DLD1 (cell line): ENCODE measurements around the gene SULT1C4.
"Not testable (repeated sequence)": the region's sequence is repeated elsewhere in the genome, so short reads cannot be mapped to it uniquely, and the experiment has no call there.

Experiments used
- in situ Hi-C: cut with HindIII; loops from 2 replicates; pipeline ENCODE4 v1.10.0; 2017; ENCODE audit warnings: low sequenced_read_pairs

Gene SULT1C4

GRCh38 chr2:108412995-108413710, 35.4 kb downstream of the SULT1C4 start:
- in situ Hi-C loops: no loop called here

GRCh38 chr2:108413711-108414095, 35.9 kb downstream of the SULT1C4 start:
- in situ Hi-C loops: no loop called here

DNA sequence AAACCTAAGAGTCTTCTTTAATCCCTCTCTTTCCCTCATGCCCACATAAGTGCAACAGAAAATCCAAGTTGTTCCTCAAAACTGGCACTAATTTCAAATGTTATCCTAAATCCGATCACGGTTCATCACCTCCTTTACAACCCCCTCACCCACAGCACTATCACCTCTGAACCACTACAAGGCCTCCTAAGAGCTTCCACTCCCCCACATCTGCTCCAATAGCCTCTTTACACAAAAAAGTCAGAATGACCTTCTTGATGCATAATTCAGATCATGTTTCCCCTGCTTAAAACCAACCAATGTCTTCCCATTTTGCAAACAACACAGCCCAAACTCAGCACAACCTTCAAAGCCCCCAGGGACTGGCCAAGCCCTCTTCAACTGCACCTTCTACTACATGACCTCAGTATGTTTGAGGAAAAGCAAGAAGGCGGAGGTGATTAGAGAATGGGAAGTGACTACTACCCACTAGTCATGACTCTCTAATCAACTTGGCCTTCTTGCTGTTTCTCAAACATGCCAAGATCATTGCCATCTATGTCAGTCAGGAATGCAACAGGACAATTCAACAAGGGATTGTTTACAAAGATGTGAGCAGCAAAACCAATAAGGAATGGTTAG, 36.6 kb downstream of the SULT1C4 start:
- in situ Hi-C loops: no loop called here

DNA sequence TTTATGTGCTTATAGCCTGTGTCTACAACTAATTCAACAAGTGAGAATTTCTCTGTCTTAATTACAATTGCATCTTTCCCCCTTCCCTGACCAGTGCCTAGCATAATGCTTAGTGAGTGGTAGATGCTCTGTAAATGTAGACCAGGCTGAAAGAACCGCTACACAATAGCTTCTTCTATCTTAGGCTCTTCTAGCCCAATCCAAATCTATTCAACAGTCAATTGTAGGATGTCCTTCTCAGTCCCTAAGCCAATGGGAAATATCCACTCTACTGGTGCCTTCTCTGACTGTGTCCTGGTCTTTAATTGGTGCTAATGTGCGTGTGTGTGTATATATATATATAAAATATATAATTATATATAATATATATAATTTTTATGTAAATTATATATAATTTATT, 37.2 kb downstream of the SULT1C4 start:
- in situ Hi-C loops: no loop called here

- in situ Hi-C loops: no loop called here
Observed at GRCh38 chr2:108417254-108417653, 39.5 kb downstream of the SULT1C4 start.

- in situ Hi-C loops: no loop called here
Observed at GRCh38 chr2:108418416-108418815, 40.7 kb downstream of the SULT1C4 start.

DNA sequence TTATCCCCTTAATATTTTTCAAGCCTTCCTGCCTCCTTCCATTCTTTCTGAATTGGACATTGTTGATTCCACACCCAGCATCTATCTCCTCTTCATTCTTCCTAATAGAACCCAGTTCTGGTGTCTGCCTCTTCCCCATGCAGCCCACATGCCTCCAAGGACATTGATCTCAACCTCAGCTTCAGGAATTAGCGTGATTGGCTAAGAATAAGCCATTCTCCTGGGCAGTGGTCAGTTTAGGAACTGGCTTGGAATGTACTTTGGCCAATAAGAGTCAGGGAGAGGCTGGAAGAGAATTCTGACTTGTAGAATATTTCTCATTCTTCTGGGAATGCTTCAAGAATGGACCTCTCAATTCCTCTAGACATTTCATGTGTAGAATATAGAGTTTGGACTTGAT, 45.3 kb downstream of the SULT1C4 start:
- in situ Hi-C loops: no loop called here

DNA sequence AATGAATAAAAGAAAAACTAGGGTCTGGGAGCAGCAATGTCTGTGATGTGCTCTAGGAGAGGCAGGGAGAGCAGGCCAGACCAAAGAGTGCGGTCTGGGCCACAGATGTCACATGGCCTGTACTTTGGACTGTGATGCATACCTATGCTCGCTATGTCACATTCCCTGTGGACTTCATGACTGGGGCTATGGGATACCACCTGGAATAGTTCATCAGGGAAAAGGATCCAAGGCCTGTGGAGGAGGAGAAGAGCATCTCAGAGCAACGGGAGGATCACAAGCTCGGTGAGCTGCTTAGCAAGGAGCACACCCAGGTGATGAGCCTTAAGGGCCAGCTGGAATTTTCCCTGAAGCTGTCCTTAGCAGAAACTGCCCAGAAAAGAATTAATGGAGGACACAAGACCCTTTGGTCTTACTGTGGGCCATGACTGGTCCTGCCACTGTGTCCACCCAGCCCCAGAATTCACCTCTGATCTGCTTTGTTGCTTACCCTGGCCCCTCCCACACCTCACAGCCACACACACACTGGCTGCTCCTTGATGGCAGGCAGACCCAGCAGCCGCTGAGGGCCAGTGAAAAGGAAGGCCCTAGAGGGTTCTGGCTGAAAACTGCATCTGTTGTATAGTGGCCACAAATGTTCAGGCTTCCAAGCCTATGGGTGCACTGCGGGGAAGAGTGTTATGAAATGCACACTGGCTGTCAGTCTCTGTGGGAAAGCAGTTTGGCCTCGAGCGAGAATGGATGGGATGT, 45.9 kb downstream of the SULT1C4 start:
- in situ Hi-C loops: no loop called here

- in situ Hi-C loops: no loop called here
Observed at GRCh38 chr2:108428286-108429009, 50.7 kb downstream of the SULT1C4 start.

GRCh38 chr2:108435578-108435977, 57.8 kb downstream of the SULT1C4 start:
- in situ Hi-C loops: not testable (repeated sequence)

- in situ Hi-C loops: no loop called here
Observed at GRCh38 chr2:108436976-108437375, 59.2 kb downstream of the SULT1C4 start.
